Measurements from ENCODE around the gene GPR68. TPM values are rescaled to one million over a fixed set of nuclear protein-coding genes. Genes with fewer than 3 reads are reported as not detected.

Gene GPR68
- total RNA-seq, 4 donors from 2014 or later, result 0.21 to 4.1 (median 0.52) TPM

GRCh38 chr14:91273273-91273884 is 28.9 kb upstream of the GPR68 start:
- Histone ChIP-seq H3K27me3 (no peaks in the 10 kb centered on the region), H3K36me3 (no peaks in the 10 kb centered on the region), H3K9me3 (no peaks in the 10 kb centered on the region), H3K4me1 (peaks cover 0 to 9% (median 0%) of the 10 kb centered on the region in 4 donors), H3K4me3 (no peak overlapping the region), H3K27ac (no peak overlapping the region)
- TF ChIP-seq CTCF (IDR thresholded peaks at IDR 0.05), result no peak
- TF ChIP-seq EP300 (IDR thresholded peaks at IDR 0.05), result no peak
- no peak for TF ChIP-seq POLR2A (IDR thresholded peaks at IDR 0.05)
- WGBS, 2 donors, result 92 to 94% methylated on average over 18 to 26 of the region's 27 CpGs
- no peak for DNase-seq (ENCODE audit: low spot score in 2 of 2)

GRCh38 chr14:91272341-91273272 is 28.1 kb upstream of the GPR68 start:
- peaks cover 0 to 2% of the 10 kb centered on the region in 2 donors for H3K27me3 ChIP-seq
- H3K27ac ChIP-seq, result no peak overlapping the region
- H3K4me1 ChIP-seq, result peaks cover 0 to 9% (median 0%) of the 10 kb centered on the region in 4 donors
- TF ChIP-seq CTCF (IDR thresholded peaks at IDR 0.05), result no peak
- no peak for TF ChIP-seq EP300 (IDR thresholded peaks at IDR 0.05)
- no peak for TF ChIP-seq POLR2A (IDR thresholded peaks at IDR 0.05)
- no peaks in the 10 kb centered on the region for H3K36me3 ChIP-seq
- H3K4me3 ChIP-seq, result no peak overlapping the region
- no peak for DNase-seq (ENCODE audit: low spot score in 2 of 2)
- WGBS, 2 donors, result 84 to 86% methylated on average over 37 to 38 of the region's 43 CpGs
- no peaks in the 10 kb centered on the region for H3K9me3 ChIP-seq

- peaks cover 0 to 9% (median 0%) of the 10 kb centered on the region in 4 donors for H3K4me1 ChIP-seq
Measured at GRCh38 chr14:91271639-91272038, 27.1 kb upstream of the GPR68 start.

GRCh38 chr14:91270619-91271018 is 26.1 kb upstream of the GPR68 start:
- Histone ChIP-seq H3K27ac (no peak overlapping the region), H3K27me3 (peaks cover 0 to 8% of the 10 kb centered on the region in 2 donors), H3K36me3 (no peaks in the 10 kb centered on the region), H3K4me1 (peaks cover 0 to 9% (median 0%) of the 10 kb centered on the region in 4 donors), H3K9me3 (no peaks in the 10 kb centered on the region), H3K4me3 (no peak overlapping the region)
- 48 to 55% methylated on average over 5 to 8 of the region's 8 CpGs for WGBS, 2 donors
- no peak for TF ChIP-seq CTCF (IDR thresholded peaks at IDR 0.05)
- TF ChIP-seq POLR2A (IDR thresholded peaks at IDR 0.05), result no peak
- no peak for TF ChIP-seq EP300 (IDR thresholded peaks at IDR 0.05)
- DNase-seq (ENCODE audit: low spot score in 2 of 2), result no peak

More at GRCh38 chr14:91271639-91272038, 27.1 kb upstream of the GPR68 start:
- no peak for TF ChIP-seq POLR2A (IDR thresholded peaks at IDR 0.05)
- TF ChIP-seq EP300 (IDR thresholded peaks at IDR 0.05), result no peak
- TF ChIP-seq CTCF (IDR thresholded peaks at IDR 0.05), result no peak
- H3K27me3 ChIP-seq, result peaks cover 0 to 8% of the 10 kb centered on the region in 2 donors
- H3K4me3 ChIP-seq, result no peak overlapping the region
- WGBS, 2 donors, result 89 to 95% methylated on average over 8 to 9 of the region's 9 CpGs
- no peaks in the 10 kb centered on the region for H3K36me3 ChIP-seq
- no peaks in the 10 kb centered on the region for H3K9me3 ChIP-seq
- no peak for DNase-seq (ENCODE audit: low spot score in 2 of 2)
- no peak overlapping the region for H3K27ac ChIP-seq

- H3K9me3 ChIP-seq, result no peaks in the 10 kb centered on the region
- peaks cover 0 to 9% (median 0%) of the 10 kb centered on the region in 4 donors for H3K4me1 ChIP-seq
- H3K36me3 ChIP-seq, result no peaks in the 10 kb centered on the region
- 95 to 99% methylated on average over 6 of the region's 6 CpGs for WGBS, 2 donors
- peaks cover 0 to 11% of the 10 kb centered on the region in 2 donors for H3K27me3 ChIP-seq
- no peak for TF ChIP-seq POLR2A (IDR thresholded peaks at IDR 0.05)
- TF ChIP-seq CTCF (IDR thresholded peaks at IDR 0.05), result no peak
- no peak for TF ChIP-seq EP300 (IDR thresholded peaks at IDR 0.05)
- H3K27ac ChIP-seq, result no peak overlapping the region
- H3K4me3 ChIP-seq, result no peak overlapping the region
- DNase-seq (ENCODE audit: low spot score in 2 of 2), result no peak
Measured at GRCh38 chr14:91270188-91270587, 25.7 kb upstream of the GPR68 start.
